HL-60 (cell line): ENCODE data around the gene AKAP11.

ENCODE experiments used
- DNase-seq, 2 experiments: peaks; one replicate each; pipeline ENCODE4 v3.0.0-alpha.2; 2010 to 2020; ENCODE audit warnings: low read depth in 1 of 2, low spot score in 1 of 2
- H3K27ac ChIP-seq: fragments of 250-450 bp; sonication (Bioruptor Pico); replicated peaks from 2 replicates; pipeline ENCODE4 v1.5.1; 2020; ENCODE audit warnings: mild to moderate bottlenecking, moderate library complexity
- H3K27me3 ChIP-seq: fragments of 250-450 bp; sonication (Bioruptor Pico); 2 replicates; pipeline ENCODE4 v1.5.1; 2021; ENCODE audit warnings: mild to moderate bottlenecking, moderate library complexity; ENCODE audit not compliant: insufficient read depth, poor library complexity, severe bottlenecking
- H3K4me3 ChIP-seq: replicated peaks from 2 replicates; pipeline ENCODE4 v1.5.1; 2011; ENCODE audit warnings: mild to moderate bottlenecking, control low read depth, low read length; ENCODE audit not compliant: insufficient read depth
- GABPA ChIP-seq: IDR thresholded peaks from 2 replicates; pipeline ENCODE4 v1.6.1; 2012; ENCODE audit warnings: low read depth
- POLR2AphosphoS5 ChIP-seq: IDR thresholded peaks from 2 replicates; pipeline ENCODE4 v1.6.1; 2012; ENCODE audit warnings: low read depth
- REST ChIP-seq: IDR thresholded peaks from 2 replicates; pipeline ENCODE4 v1.6.1; 2012; ENCODE audit warnings: low read depth; ENCODE audit not compliant: insufficient replicate concordance
- SPI1 ChIP-seq: IDR thresholded peaks from 2 replicates; pipeline ENCODE4 v1.6.1; 2012; ENCODE audit warnings: low read depth, mild to moderate bottlenecking, borderline replicate concordance
- TF ChIP-seq, protein P1 (sequence below): IDR thresholded peaks from one replicate; pipeline ENCODE4 v1.5.1; 2011; ENCODE audit warnings: low read length, control low read depth, inconsistent platforms; ENCODE audit not compliant: insufficient read depth

The AKAP11 gene

GRCh38 chr13:42356184-42356575 lies 84.2 kb downstream of the AKAP11 start:
- Histone ChIP-seq H3K27me3 (peaks cover 4% of the 10 kb centered on the region), H3K4me3 (no peak overlapping the region), H3K27ac (no peak overlapping the region)
- TF ChIP-seq SPI1 = no peak
- no peak for TF ChIP-seq REST
- no peak for TF ChIP-seq GABPA
- no peak for TF ChIP-seq POLR2AphosphoS5
- TF ChIP-seq, protein P1, sequence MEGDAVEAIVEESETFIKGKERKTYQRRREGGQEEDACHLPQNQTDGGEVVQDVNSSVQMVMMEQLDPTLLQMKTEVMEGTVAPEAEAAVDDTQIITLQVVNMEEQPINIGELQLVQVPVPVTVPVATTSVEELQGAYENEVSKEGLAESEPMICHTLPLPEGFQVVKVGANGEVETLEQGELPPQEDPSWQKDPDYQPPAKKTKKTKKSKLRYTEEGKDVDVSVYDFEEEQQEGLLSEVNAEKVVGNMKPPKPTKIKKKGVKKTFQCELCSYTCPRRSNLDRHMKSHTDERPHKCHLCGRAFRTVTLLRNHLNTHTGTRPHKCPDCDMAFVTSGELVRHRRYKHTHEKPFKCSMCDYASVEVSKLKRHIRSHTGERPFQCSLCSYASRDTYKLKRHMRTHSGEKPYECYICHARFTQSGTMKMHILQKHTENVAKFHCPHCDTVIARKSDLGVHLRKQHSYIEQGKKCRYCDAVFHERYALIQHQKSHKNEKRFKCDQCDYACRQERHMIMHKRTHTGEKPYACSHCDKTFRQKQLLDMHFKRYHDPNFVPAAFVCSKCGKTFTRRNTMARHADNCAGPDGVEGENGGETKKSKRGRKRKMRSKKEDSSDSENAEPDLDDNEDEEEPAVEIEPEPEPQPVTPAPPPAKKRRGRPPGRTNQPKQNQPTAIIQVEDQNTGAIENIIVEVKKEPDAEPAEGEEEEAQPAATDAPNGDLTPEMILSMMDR = no peak
- DNase-seq = no peak

- H3K27ac ChIP-seq = no peak overlapping the region
- no peak overlapping the region for H3K4me3 ChIP-seq
- no peak for DNase-seq
- peaks cover 2% of the 10 kb centered on the region for H3K27me3 ChIP-seq
- no peak for TF ChIP-seq POLR2AphosphoS5
- no peak for TF ChIP-seq REST
- TF ChIP-seq, protein P1 = no peak
- TF ChIP-seq GABPA = no peak
- no peak for TF ChIP-seq SPI1
Measured at GRCh38 chr13:42360046-42360574, 88.2 kb downstream of the AKAP11 start.

DNA sequence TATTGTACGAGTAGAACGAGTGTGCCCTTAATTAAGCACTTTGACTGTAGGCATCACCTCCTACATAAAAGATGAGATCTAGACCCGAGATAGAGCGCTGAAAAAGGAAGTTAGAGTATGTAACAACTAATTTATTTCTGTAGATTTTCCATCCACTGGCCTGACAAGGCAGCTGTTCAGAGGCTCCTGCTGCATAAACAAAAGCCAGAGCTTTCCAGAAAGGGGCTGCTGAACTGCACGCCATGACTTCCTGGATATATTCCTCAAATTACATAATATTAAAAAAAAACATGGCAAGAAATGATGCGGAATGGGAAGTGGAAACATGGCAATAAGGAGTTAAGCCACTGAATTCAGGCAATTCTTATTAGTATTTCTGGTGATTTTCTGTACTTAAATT lies 89.7 kb downstream of the AKAP11 start:
- Histone ChIP-seq H3K27ac (no peak overlapping the region), H3K4me3 (no peak overlapping the region), H3K27me3 (peaks cover 2% of the 10 kb centered on the region)
- no peak for DNase-seq
- TF ChIP-seq REST (no peak), POLR2AphosphoS5 (no peak), GABPA (no peak), SPI1 (no peak)
- TF ChIP-seq, protein P1 = no peak
